SK-N-SH (cell line): ENCODE results near the gene POLR3E.

Source experiments
- EP300 ChIP-seq, 2 experiments: IDR thresholded peaks; 2 replicates each; pipeline versions ENCODE4 v1.4.0 to v1.6.1; 2012; ENCODE audit warnings: borderline replicate concordance in 1 of 2, low read depth in 1 of 2, low read length in 1 of 2
- GATA2 ChIP-seq: sonication (generic); formaldehyde crosslinking; IDR thresholded peaks from 2 replicates; pipeline ENCODE4 v1.5.0; 2020; ENCODE audit warnings: mild to moderate bottlenecking, missing genetic modification reagents
- MXI1 ChIP-seq: IDR thresholded peaks from 2 replicates; pipeline ENCODE4 v1.6.1; 2012; ENCODE audit warnings: mild to moderate bottlenecking, low read depth, low read length, improper control_type of control experiment
- TAF1 ChIP-seq: IDR thresholded peaks from 2 replicates; pipeline ENCODE4 v1.6.1; 2012; ENCODE audit warnings: low read depth, mild to moderate bottlenecking, low read length, moderate library complexity, borderline replicate concordance
- YY1 ChIP-seq: IDR thresholded peaks from 2 replicates; pipeline ENCODE4 v1.4.0; 2012; ENCODE audit warnings: low read depth, mild to moderate bottlenecking
- TF ChIP-seq, protein P1 (sequence below): IDR thresholded peaks from 2 replicates; pipeline ENCODE4; 2012
- TF ChIP-seq, protein P2 (sequence below): fragments of 200-600 bp; sonication (generic); IDR thresholded peaks from 2 replicates; pipeline ENCODE4 v1.6.1; 2017; ENCODE audit warnings: antibody characterized with exemption, mild to moderate bottlenecking, moderate library complexity
- TF ChIP-seq, protein P3 (sequence below): IDR thresholded peaks from 2 replicates; pipeline ENCODE4 v1.4.0; 2012; ENCODE audit warnings: low read depth, borderline replicate concordance

DNA sequence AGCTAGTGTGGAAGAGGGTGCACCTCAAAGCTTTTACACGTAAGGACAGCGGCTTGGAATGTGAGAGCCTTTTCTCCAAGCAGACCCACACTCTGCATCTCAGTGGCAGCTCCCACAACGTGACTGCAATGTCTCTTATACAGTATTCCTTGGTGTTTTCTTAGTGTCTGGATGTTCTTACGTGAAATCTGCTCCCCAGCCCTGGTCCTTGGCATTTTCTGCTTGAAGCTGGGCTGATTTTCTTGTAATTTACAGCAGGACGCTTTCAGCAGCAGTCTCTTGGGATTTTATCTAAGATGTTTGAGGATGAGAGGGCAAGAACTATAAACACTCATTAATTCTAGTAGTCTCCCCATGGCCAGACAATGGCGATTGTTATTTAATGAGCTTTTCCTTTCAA is 12.1 kb upstream of the POLR3E start:
- TF ChIP-seq, protein P1, sequence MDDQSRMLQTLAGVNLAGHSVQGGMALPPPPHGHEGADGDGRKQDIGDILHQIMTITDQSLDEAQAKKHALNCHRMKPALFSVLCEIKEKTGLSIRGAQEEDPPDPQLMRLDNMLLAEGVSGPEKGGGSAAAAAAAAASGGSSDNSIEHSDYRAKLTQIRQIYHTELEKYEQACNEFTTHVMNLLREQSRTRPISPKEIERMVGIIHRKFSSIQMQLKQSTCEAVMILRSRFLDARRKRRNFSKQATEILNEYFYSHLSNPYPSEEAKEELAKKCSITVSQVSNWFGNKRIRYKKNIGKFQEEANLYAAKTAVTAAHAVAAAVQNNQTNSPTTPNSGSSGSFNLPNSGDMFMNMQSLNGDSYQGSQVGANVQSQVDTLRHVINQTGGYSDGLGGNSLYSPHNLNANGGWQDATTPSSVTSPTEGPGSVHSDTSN = no peak
- TF ChIP-seq MXI1 (no peak), GATA2 (CRISPR knock-in tag) (no peak), TAF1 (no peak), YY1 (no peak), EP300 (IDR thresholded peaks at IDR 0.05; ENCODE audit: borderline replicate concordance in 1 of 2, low read depth in 1 of 2, low read length in 1 of 2) (no peak)
- TF ChIP-seq, protein P2, sequence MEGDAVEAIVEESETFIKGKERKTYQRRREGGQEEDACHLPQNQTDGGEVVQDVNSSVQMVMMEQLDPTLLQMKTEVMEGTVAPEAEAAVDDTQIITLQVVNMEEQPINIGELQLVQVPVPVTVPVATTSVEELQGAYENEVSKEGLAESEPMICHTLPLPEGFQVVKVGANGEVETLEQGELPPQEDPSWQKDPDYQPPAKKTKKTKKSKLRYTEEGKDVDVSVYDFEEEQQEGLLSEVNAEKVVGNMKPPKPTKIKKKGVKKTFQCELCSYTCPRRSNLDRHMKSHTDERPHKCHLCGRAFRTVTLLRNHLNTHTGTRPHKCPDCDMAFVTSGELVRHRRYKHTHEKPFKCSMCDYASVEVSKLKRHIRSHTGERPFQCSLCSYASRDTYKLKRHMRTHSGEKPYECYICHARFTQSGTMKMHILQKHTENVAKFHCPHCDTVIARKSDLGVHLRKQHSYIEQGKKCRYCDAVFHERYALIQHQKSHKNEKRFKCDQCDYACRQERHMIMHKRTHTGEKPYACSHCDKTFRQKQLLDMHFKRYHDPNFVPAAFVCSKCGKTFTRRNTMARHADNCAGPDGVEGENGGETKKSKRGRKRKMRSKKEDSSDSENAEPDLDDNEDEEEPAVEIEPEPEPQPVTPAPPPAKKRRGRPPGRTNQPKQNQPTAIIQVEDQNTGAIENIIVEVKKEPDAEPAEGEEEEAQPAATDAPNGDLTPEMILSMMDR = no peak
- TF ChIP-seq, protein P3, sequence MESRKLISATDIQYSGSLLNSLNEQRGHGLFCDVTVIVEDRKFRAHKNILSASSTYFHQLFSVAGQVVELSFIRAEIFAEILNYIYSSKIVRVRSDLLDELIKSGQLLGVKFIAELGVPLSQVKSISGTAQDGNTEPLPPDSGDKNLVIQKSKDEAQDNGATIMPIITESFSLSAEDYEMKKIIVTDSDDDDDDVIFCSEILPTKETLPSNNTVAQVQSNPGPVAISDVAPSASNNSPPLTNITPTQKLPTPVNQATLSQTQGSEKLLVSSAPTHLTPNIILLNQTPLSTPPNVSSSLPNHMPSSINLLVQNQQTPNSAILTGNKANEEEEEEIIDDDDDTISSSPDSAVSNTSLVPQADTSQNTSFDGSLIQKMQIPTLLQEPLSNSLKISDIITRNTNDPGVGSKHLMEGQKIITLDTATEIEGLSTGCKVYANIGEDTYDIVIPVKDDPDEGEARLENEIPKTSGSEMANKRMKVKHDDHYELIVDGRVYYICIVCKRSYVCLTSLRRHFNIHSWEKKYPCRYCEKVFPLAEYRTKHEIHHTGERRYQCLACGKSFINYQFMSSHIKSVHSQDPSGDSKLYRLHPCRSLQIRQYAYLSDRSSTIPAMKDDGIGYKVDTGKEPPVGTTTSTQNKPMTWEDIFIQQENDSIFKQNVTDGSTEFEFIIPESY = no peak
